Stimulated activated CD8-positive, alpha-beta memory T cell treated with anti-CD3 and anti-CD28 coated beads, Interleukin-4, amount 100 ng/mL, for 48 hours (primary cell): ENCODE measurements around the gene HHATL.
"Not testable (repeated sequence)": the region's sequence is repeated elsewhere in the genome, so short reads cannot be mapped to it uniquely, and the experiment has no call there.

Experiments used
- DNase-seq: peaks from one replicate; pipeline ENCODE4 v3.0.0-alpha.2; 2020

Gene HHATL

GRCh38 chr3:42733501-42734262 is 31.1 kb upstream of the HHATL start:
- peak; percentile 10 for DNase-seq

- peak; percentile 8 for DNase-seq
Observed at GRCh38 chr3:42732829-42733459, 30.3 kb upstream of the HHATL start.

DNA sequence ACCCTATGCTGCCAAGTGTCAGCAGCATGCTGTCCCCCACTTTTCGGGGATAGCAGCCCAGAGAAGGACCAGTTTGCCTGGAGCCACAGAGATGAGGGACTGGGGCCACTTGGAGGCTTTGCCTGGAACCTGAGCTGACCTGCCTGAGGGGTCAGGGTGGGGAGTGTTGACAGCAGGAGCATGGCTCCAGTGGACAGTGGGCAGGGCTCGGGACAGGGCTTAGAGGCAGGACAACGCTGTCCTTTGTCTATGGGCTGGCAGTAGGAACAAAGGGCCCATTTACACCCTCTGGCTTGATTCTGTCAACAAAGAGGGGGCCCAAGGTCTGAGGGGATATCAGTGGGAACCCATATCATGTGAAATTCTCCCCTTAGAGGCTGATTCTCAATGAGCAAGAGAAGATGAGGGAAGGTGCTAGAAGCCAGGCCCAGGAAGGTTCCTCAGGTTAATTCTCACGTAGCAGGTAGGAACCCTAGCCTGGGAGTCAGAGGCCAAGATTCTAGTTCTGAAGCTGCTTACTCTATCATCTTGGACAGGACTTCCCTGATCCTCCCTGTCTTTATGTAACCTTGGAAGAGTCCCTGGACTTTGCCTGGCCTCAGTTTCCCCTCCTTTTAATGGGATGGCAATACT is 29.7 kb upstream of the HHATL start:
- DNase-seq = peak; percentile 4

GRCh38 chr3:42731476-42732195 is 29.0 kb upstream of the HHATL start:
- DNase-seq = peak; percentile 8

DNA sequence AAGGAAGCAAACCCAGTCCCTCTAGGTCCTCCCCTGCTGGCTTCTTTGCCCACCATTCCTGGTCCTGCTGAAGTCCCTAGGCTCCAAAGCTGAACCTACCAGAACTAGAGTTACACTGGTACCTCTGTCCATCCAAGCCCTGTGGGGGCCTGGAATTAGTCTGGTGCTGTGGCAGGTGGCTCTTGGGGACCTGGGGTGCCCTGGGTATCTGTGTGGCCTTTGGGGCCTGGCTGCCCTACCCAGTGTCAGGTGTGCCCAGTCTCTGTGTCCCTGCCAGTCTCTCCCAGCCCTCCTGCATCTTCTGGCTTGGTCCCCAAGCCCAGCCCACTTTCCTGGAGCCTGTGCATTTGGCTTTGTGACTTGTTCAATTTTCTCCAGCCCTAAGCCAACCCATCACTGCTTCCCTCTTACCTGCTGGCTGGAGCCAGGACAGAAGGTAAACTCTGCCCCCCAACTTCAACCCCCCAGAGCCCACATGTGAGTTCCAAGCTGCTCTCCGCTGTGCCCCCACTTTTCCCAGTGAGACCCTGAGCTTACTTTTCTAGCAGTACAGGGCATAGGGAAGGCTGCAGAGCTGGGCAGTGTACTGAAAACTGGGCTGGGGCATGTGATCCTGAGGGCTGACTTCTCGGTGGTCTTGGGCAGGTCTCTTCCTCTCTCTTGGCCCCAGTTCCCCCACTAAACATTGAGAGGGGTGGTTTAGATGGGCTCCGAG is 28.3 kb upstream of the HHATL start:
- DNase-seq = peak; percentile 5

DNA sequence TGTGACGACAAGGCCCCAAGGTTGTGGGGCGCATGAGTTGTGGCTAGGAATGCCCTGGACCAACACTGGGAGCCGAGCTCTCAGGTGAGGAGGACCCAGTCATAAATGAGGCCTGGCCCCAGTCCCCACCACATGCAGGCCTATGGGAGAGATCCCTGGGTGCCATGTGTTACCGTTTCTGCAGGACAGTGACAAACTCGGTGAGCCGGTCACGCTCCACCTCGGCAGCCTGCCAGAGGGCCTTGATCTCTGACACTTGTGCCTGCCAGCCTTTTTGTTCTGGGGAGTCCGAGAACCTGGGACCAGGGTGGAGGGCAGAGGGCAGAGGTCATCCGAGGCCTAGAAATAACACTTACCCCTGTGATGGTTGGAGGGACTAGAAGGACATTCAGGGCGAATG is 27.7 kb upstream of the HHATL start:
- peak; percentile 6 for DNase-seq

- DNase-seq = no peak
Observed at GRCh38 chr3:42729404-42730145, 27.0 kb upstream of the HHATL start.

- DNase-seq = peak; percentile 10
Observed at GRCh38 chr3:42728668-42729364, 26.2 kb upstream of the HHATL start.

GRCh38 chr3:42728056-42728455 is 25.5 kb upstream of the HHATL start:
- DNase-seq = peak; percentile 9

GRCh38 chr3:42725454-42725853 is 22.9 kb upstream of the HHATL start:
- DNase-seq = no peak

DNA sequence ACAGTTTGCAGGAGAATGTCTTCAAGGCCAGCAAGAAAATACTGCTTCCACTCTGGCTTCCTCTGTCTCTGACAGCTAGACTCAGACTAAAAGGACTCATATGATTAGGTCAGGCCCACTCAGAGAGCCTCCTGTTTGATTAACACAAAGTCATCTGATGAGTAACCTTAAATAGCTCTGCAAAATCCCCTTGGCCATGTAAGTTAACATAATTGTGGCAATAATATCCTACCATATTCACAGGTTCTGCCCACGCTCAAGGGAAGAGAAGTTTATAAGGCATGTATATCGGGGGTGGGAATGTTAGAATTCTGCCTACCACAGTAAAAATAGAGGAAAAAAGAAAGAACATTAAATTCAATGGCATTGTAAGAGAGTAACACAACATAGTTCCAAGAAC is 20.6 kb upstream of the HHATL start:
- no peak for DNase-seq

DNA sequence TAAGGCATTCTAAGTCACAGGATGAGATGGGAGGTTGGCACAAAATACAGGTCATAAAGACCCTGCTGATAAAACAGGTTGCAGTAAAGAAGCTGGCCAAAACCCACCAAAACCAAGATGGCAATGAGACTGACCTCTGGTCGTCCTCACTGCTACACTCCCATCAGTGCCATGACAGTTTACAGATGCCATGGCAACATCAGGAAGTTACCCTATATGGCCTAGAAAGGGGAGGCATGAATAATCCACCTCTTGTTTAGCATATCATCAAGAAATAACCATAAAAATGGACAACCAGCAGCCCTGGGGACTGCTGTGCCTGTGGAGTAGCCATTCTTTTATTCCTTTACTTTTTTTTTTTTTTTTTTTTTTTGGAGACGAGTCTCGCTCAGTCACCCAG is 19.8 kb upstream of the HHATL start:
- not testable (repeated sequence) for DNase-seq

DNA sequence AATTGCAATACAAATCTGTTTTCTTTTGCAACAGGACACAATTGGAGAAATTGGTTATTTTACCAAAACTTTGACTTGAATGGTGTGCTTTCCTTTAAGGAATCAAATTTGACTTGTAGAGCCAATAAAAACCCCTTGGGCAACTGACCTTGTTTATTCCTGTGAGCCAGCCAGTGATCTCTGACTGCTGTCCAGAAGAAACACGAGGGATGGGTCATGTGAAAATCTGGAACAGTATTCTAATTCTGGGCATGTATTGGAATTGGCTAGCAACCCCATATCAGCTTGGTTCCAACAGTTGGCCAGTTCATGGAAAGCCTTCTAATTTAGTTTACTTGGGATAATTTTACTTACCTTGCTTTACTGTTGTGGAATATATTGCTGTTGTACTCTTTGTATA is 19.1 kb upstream of the HHATL start:
- DNase-seq = no peak

GRCh38 chr3:42720126-42720525 is 17.5 kb upstream of the HHATL start:
- no peak for DNase-seq

DNA sequence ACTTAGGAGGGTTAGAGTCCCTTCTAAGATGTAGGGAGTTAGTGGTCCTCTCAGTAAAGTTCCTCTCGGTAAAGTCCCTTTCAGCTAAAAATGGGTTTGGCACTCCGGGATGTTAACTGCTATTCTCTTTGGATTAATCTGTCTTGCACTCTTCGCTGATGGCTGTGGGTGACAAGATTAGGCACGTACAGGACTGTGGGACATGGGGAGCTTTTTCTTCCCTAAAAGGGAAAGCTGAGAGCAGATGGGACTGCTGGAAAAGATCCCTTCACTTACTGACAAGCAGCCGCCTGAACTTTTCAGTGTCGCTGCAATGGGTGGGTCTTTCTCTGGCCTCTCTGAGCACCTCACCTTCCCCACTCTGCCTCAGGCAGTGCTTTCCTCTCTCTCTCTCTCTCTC is 16.4 kb upstream of the HHATL start:
- peak; percentile 10 for DNase-seq

GRCh38 chr3:42718338-42718737 is 15.7 kb upstream of the HHATL start:
- DNase-seq = peak; percentile 6

GRCh38 chr3:42717306-42717705 is 14.7 kb upstream of the HHATL start:
- no peak for DNase-seq

DNA sequence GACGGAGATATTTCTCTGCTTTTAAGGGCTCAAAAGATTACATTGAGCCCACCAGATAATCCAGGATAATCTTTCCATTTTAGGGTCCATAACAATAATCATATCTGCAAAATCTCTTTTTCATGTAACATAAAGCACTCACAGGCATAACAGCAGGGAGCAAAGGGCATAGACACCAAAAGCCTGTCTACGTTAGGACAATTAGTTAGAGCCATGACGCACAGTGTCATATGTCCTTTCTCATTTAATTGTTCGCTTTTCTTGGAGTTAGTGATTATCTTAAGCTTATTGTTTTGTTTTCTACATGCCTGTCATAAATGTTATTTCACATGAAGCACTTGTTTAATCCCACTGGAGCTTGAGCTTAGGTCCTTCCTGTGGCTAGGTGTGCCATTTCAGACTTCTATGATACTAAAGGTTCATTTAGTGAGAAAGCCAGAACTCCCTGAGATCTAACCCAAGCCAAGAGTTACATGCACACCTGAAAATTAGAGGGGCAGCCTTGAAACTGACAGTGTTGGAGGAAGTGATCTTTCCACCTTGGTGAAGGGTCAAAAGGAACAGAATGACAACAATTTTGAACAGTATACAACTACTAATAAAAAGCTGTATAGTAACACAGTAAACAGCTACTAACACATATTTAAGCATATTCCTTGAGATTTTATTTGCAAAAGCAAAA is 11.7 kb upstream of the HHATL start:
- DNase-seq = no peak

DNA sequence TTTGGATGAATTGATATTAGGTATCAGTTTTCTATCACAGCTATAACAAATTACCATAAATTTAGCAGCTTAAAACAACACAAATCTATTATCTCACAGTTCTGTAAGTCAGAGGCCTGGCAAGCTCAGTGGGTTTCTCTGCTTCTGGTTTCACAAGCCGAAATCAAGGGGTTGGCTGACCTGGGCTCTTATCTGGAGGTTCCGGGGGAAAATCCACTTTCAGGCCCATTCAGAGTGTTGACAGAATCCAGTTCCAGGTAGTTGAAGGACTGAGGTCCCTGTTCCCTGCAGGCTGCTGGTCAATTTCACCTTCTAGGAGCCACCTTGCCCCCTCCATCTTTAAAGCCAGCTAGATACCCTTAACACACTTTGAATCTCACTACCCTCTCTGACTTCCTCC is 11.1 kb upstream of the HHATL start:
- peak; percentile 9 for DNase-seq

GRCh38 chr3:42712688-42713372 is 10.2 kb upstream of the HHATL start:
- peak; percentile 12 for DNase-seq
